NOMO-1 treated with DMSO at 0.1 percent for 48 hours (cell line): Measurements from ENCODE around the gene CLIC3.
A peak's percentile ranks its signal among the peaks of the same experiment; 100 is the strongest.
"Not testable (repeated sequence)": the region's sequence is repeated elsewhere in the genome, so short reads cannot be mapped to it uniquely, and the experiment has no call there.

Source experiments
- DNase-seq: peaks from one replicate; lab custom pipeline; 2025; ENCODE audit not compliant: unreplicated experiment; lab: John Stamatoyannopoulos, UW

The CLIC3 gene

DNA sequence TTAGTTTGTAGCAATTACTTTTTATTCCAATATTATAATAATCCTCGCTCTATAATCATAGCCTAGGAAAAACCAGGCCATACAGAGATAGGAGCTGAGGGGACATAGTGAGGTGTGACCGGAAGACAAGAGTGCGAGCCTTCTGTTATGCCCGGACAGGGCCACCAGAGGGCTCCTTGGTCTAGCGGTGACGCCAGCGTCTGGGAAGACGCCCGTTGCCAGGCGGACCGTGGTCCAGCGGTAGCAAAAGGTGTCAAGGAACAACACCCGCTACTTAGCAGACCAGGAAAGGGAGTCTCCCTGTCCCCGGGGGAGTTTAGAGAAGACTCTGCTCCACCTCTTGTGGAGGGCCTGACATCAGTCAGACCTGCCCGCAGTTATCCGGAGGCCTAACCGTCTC, 7.9 kb upstream of the CLIC3 start:
- DNase-seq: not testable (repeated sequence)

DNA sequence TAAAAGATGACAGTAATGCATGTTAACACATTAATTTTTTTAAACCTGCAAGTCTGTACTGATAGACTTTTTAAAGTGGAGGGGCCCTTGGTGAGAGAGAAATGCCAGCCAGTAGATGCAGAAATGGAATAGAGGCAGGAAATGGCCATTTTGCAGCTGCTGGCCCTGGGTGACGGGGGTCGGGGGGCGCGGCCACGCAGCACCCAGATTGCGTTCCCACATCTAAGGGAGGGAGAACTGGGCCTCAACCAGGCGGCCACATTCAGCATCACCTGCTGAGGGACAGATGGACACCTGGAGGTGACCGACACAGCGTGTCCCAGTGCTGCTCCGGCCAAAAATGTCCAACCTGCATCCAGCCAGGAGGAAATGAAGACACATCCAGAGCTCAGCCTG, 6.3 kb upstream of the CLIC3 start:
- no peak for DNase-seq

DNA sequence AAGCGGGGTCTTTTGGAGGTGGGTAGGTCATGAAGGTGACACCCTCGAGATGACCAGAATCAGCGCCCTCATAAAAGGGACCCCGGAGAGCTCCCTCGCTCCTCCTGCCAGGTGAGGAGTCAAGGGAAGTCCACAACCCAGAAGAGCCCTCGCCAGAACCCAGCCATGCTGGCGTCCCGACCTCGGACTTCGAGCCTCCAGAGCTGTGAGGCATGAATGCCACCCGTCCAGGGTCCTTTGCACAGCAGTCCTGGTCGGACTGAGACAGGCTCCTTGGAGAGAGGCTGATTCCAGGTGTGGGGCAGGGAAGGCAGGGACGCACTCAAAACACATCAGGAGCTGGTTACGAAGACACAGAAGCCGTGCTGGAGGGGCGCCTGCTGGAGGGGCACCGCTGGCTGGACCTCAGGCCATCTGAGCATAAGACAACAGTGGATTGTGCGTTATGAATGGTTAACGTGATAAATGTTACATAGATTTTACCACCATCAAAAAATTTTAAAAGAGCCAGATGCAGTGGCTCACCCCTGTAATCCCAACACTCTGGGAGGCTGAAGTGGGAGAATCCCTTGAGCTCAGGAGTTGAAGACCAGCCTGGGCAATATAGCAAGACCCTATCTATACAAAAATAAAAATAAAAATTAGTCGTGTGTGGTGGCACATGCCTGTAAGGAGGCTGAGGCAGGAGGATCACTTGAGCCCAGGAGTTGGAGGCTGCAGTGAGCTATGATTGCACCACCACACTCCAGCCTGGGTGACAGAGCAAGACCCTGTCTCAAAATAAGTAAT, 5.7 kb upstream of the CLIC3 start:
- no peak for DNase-seq

DNA sequence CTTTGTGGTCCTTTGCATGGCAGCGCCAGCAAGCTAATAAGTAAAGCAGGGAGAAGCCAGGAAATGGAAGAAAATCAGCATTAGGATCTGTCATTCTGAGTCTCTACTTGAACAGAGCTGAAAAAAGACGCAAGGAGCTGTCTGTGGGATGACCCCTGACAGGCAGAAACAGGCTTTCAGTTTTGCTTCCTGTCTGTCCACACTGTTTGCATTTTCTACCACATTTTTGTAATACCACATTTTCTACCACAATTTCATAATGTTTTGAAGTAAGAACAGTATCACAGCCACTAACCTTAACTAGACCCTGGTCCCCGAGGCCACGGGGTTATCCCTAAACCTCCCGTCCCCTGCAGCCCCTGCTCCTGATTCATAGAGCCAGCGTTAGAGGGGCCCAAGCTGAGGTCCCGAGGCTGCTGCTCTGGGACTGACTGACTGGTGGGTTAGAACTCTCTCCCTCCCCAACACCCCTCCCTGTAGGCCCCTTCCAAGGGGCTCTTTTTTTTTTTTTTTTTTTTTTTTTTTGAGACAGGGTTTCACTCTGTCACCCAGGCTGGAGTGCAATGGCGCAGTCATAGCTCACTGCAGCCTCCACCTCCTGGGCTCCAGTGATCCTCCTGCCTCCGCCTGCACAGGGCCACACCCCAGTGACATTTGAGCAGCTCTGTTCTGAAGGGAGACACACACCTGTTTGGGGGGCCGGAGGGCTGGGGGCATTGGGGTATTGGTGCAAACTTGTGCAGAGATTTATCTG, 4.0 kb upstream of the CLIC3 start:
- peak; percentile 99 for DNase-seq

DNA sequence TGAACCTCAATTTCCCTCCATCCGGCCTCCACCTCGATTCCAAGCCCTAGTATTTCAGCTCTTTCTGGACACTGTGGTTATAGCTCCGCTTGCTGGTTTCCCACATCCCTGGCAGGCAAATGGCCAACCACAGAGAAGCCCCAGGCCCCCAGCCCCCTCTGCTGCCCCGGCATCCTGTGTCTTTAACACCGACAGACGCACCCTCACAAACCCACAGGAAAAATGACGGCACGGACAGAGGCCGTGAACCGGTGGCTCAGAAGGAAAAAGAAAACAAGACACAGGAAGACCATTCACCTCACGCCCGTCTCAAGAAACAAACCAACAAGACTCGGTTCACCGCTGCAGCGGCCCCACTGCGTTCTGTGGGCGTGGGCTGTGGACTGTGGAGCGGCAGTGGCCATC, 1.5 kb upstream of the CLIC3 start:
- no peak for DNase-seq

DNA sequence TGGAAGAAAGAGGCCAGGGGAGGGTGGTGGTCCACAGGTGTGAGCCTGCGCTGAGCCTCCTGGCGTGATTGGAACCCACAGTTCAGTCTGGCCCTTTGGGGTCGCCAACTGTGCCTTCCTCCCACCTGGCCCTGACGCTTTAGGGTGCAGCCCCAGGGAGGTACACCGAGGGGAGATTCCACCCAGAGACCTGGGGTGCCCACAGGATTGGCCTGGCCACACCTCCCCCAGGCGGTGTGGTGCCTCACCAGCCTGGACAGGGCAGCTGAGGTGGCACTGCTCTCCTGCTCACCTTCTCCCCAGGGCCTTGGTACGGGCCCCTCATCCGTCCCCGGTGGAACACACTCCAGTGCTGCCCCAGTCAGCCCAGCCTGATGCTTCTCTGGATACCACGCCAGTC, 1.0 kb upstream of the CLIC3 start:
- no peak for DNase-seq

DNA sequence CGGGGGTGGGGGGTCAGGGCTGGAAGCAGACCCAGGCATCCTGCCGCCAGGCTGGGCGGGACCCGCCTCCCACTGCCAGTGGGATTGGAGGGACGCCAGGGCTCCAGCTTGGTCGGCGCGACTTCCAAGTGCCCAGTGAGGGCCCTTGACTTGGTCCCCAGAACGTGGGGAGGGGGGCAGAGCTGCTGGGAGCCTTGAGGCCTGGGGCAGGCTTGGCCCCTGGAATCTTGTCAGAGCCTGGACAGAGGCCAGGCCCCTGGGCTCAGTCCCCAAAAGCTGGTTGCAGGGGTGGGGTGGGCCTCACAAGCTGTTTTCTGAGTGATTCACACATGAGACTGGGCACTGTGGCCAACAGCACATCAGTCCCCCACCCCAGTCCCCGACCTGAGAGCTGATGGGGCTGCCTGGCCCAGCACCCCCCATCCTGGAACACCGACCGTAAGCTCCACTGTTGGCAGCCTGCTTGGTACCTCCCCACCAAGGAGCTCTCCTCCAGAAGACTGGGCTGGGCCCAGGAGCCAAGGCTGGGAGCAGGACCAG, 526 bp downstream of the CLIC3 start:
- DNase-seq: no peak

DNA sequence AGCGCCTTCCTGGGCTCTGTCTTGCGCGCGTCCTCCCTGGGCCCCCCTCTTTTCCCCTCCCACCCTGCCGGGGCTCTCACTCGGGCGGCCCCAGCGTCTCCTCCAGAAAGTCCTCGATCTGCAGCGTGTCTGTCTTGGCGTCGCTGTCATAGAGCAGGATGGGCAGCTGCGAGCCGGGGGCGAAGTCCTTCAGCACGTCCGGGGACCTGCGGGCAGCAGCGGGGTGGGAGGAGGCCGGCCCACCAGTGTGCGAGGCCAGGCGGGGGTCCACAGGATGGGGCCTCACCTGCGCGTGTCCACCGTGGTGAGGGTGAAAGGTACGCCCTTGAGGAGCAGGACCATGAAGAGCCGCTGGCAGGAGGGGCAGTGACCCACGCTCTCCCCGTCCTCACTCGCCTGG, 1.0 kb downstream of the CLIC3 start:
- DNase-seq: no peak

DNA sequence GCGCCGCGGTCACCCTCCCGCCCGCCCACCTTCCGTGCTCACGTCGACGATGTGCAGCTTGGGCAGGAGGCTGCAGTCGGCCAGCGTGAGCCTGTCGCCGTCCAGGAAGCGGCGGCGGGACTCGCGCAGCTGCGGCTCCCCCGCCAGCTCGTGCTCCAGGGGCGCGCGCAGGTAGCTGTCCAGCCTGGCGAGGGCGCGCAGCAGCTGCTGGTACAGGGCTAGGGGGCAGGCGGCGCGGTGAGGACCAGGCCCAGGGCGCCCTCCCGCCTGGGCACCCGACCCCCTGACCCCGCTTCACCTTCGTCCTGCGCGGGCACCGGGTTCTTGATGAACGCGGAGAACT, 1.5 kb downstream of the CLIC3 start:
- no peak for DNase-seq

DNA sequence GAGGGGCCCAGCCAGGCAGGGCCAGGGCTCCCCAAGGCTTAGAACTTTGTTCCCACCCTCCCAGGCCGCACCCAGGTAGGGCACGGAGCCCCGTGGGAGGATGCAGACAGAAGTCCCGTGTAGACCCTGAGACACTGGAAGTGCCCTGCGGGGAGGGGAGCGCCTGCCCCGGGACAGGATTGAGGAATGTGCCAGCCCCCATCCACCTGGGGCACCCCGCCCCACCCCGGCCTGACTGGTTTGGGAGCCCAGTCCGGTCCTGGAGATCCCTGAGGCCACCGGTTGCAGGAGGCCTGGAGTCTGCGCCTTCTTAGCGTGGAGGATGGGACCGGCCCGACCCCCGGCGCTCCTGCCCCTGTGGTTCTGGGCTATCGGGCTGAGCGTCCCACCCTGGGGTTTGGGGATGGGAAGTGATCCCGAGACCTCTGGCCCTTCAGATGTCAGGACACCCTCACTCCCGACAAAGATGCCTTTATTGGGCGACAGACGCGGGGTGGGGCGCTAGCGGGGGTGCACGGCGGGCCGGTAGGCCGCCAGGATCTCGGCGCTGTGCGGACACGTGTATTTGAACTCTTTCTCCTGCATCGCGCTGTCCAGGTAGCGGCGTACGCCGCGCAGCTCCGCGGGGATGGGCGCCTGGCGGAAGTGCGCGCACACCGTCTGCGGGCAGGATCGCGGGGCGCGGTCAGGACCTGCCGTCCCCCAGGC, 2.0 kb downstream of the CLIC3 start:
- DNase-seq: no peak

DNA sequence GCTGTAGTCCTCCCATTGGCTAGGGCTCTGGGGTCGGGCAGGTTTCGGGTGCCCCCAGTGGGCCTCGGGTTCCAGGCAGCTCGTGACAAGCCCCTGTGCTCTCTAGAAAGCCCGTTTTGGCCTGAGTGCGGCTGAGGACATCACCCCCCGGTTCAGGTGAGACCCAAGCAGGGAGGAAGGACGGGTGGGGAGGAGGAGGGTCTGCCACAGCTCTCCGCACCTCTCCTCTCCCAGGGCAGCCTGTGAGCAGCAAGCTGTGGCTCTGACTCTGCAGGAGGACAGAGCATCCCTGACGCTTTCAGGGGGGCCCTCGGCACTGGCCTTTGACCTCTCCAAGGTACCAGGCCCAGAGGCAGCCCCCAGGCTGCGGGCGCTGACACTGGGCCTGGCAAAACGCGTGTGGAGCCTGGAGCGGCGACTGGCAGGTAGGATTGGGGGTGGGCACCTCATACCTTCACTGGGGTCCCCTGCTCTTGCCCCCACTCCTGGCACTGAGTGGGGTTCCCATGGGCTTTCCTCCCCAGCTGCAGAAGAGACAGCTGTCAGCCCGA, 3.5 kb downstream of the CLIC3 start:
- DNase-seq: no peak

DNA sequence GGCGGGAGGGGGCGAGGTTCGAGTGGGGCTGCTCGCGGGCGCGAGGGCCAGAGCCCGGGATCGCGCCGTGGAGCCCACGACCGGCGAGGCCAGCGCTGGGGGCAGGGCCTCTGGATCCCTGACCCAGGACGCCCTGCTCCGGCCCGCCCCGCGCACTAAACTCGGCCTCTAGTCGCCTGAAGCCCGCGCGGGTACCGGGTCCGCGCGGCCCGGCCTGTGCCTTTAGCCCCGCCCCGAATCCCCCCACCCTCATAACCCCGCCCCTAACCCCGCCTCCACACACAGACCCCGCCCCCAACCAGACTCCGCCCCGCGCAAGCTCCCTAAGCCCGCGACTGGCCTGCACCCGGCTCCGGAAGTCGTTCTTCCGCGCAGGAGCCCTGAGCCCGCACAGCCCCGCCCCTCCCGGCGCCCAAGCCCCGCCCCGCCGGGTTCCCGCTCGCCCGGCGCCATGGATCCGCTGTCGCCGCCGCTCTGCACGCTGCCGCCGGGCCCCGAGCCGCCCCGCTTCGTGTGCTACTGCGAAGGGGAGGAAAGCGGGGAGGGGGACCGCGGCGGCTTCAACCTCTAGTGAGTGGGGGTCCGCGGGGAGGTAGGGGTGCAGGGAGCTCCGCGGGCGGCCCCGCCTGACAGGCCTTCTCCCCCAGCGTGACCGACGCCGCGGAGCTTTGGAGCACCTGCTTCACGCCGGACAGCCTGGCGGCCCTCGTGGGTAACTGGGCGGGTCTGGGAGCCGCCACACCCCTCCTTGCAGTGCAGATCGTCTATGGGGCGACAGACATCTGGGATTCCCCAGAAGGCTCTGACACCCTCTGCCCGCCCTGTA, 4.2 kb downstream of the CLIC3 start, which contains the start of gene PAXX:
Gene PAXX, plus strand, starts transcription at position 430 of the 826 bp plus-strand sequence. Its CDS starts 22 bp downstream, at position 452.
- peak; percentile 94 for DNase-seq

DNA sequence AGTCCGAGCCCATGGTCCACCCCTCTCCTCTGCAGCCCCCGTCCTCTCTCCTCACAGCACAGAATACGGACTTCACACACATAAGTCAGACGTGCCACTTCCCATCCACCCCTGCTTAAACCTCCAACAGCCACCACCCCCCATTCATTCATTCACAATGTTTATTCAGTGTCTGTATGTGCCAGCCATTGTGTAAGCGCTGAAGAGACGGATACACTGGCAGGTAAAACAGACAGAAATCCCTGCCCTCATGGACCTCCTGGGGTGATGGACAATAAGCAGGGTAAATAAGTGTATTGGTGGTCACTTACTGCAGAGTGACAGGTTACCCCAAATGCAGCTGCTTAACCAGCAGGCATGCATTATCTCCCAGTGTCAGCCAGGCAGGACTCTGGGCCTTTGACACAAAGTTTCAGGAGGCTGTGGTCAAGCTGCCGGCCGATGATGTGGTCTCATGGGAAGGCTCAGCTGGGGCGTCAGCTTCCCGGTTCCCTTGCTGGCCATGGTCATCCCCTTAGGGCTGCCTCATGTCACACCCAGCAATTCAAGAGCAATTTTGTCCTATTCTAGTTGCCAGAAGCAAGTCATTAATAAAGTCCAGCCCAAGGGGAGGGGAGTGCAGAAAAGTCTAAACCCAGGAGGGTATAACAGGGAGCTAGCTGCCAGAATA, 6.0 kb downstream of the CLIC3 start:
- DNase-seq: no peak

DNA sequence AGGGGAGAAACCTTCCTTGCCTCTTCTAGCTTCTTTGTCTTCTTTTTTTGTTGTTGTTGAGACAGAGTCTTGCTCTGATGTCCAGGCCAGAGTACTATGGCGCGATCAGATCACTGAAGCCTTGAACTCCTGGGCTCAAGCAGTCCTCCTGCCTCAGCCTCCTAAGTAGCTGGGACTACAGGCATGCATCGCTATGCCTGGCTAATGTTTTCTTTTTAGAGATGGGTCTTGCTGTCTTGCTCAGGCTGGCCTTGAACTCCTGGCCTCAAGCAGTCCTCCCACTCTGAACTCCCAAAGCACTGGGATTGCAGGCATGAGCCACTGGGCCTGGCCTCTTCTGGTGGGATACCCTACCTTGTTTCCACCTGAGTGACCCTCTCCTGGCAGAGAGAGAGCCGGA, 7.5 kb downstream of the CLIC3 start:
- DNase-seq: no peak

DNA sequence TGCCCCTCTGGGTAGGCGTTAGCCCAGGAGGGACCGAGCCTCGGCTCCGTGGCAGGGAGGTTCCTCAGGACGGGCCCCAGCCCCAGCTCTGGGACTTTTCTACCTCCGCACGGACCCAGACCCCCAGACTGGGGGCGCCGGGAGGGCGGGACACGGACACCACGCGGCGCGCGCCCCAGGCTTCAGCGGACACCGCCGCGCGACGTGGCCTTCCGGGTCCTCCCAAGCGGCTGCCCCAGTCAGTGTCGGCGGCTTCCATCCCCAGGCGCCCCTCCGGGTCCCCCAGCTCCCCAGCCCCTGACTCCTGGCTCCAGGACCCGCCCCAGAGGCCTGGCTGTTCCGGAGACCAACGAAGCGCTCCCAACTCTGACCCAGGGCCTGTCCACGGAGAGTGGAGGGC, 10.5 kb downstream of the CLIC3 start:
- no peak for DNase-seq

DNA sequence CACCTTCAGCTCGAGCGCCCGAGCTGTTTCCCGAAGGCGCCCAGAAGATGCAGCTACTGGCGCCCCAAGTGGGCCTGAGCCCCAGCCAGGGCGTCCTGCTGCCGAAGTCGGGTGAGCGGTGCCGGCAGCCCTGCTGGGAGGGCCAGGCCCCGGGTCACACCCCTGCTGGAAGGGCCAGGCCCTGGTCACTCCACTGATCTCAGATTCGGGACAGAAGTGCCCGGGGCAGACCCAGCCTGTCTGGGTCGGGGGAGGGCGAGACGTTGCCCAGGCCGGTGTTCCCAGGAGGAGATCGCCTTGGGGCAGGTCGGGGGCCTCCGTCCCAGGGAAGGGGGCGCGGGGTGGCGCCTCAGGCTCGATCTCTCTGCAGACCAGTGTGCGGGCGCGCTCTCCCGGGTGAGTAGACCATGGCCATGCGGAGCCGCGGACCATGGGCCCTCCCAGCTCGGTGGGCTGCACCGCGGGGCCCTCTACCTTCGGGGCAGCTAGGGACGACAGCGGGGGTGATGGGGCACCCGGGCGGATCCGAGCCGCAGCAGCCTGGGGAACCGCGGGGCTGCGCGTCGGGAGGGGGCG, 11.3 kb downstream of the CLIC3 start:
- no peak for DNase-seq

DNA sequence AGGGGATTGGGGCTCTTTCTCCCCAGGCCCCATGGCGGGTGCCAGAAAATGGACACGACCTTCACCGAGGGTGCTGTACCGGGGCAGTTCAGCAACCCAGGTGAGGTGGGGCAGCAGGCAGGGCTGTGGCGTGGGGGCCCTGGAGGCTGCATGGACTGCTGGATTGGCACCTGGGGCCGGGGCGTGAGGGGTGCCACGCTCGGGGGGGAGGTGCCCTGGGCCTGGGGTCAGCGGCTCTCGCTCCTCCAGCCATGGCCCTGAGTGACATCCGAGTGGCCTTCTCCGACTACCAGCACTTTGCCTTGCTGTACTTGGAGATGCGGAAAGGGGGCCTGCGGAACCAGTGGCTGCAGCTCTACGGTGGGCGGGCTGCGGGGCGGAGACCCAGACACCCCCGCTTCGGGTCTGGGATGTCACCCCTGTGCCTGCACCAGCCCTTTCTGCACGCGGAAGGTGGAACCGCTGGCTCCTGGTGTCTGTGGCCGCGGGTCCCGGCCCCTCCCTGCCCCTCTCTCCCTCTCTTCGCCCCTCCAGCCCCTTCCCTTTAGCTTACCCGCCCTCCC, 11.8 kb downstream of the CLIC3 start:
- no peak for DNase-seq

DNA sequence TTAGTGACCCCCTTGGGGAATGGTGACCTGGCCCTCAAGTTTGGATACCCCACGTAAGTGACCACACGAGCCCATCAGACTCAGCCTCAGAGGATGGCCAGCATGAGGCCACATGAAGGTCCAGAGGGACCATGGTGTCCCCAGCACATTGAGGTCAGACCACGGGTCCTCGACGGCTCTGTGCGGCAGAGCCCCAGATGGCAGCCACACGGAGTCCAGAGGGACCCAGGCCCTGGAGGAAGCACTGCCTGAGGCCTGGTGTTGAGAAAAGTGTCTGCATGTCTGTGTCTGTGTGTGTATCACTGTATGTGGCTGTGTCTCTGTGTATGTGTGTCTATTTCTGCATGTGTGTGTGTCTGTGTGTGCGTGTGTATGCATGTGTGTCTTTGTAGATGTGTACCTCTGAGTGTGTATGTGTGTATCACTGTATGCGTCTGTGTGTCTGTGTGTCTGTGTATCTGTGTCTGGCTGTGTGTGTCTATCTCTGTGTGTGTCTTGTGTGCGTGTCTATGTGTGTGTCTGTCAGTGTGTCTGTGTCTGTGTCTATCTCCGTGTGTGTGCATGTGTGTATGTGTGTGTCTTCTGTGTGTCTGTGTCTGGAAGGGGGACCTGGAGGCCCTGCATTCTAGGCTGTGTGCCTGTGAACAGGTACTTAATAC, 12.6 kb downstream of the CLIC3 start:
- no peak for DNase-seq

DNA sequence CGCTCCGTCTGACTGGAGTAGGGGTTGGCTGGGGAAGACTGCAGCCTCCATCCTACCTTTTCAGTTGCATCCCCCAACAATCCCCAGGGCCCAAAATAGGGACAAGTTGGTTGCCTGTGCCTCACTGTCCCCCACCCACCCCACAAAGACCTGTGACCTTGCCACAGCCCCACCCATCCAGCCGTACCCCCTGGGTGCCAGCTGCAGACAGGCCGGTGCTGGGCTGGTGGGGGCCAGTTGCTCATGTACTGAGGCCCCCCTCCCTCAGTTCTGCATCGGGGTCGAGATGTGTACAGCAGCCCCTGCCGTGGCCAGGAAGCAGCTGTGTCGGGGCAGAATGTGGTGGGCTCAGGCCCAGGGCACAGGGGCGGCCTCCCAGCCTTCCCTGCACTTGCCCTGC, 13.2 kb downstream of the CLIC3 start:
- no peak for DNase-seq
